ENCODE results near the gene PIK3R2.

The PIK3R2 gene

DNA sequence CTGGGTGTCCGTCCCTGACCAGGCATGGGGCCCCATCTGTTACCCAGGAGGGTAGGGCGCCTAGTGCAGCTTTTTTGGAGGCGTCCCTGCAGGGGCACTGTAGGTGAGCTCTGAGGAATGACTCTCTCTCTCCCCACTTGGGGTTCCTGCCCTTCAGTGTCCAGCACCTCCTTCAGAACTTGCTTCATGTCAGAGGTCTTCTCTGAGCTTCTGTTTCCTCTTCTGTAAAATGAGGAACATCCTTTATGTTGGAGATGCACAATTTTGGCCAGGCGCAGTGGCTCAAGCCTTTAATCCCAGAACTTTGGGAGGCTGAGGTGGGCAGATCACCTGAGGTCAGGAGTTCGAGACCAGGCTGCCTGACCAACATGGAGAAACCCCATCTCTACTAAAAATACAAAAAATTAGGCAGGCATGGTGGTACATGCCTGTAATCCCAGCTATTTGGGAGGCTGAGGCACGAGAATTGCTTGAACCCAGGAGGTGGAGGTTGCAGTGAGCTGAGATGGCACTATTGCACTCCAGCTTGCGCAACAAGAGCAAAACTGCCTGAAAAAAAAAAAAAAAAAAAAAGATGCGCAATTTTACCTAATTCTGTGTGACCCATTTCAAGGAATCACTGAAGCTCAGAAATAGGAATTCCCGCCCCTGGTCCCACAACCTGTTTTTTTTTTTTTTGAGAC is 15.2 kb upstream of the PIK3R2 start:
- H3K4me1 ChIP-seq (ENCODE audit: insufficient read depth, low read length, severe bottlenecking): no peaks in the 10 kb centered on the region
- peaks cover 71% of the 10 kb centered on the region for H3K36me3 ChIP-seq (ENCODE audit: insufficient read depth, low read length)
- no peaks in the 10 kb centered on the region for H4K20me1 ChIP-seq (ENCODE audit: insufficient read depth, low read length)
- H3K79me2 ChIP-seq (ENCODE audit: insufficient read depth, low read length): no peaks in the 10 kb centered on the region
- no peaks in the 10 kb centered on the region for H3K9me2 ChIP-seq (ENCODE audit: low read depth, low read length)
- no peak overlapping the region for H3K27ac ChIP-seq (ENCODE audit: low read depth, low read length, poor library complexity, severe bottlenecking)
- no peak overlapping the region for H3K4me2 ChIP-seq (ENCODE audit: low read length)
- H3K9ac ChIP-seq (ENCODE audit: low read length): no peak overlapping the region
- no peak overlapping the region for H3K4me3 ChIP-seq (ENCODE audit: low read depth, low read length, poor library complexity, severe bottlenecking)
- no peak for TF ChIP-seq EZH2 (IDR thresholded peaks at IDR 0.05; ENCODE audit: borderline replicate concordance, low read length)
- TF ChIP-seq, protein P1, sequence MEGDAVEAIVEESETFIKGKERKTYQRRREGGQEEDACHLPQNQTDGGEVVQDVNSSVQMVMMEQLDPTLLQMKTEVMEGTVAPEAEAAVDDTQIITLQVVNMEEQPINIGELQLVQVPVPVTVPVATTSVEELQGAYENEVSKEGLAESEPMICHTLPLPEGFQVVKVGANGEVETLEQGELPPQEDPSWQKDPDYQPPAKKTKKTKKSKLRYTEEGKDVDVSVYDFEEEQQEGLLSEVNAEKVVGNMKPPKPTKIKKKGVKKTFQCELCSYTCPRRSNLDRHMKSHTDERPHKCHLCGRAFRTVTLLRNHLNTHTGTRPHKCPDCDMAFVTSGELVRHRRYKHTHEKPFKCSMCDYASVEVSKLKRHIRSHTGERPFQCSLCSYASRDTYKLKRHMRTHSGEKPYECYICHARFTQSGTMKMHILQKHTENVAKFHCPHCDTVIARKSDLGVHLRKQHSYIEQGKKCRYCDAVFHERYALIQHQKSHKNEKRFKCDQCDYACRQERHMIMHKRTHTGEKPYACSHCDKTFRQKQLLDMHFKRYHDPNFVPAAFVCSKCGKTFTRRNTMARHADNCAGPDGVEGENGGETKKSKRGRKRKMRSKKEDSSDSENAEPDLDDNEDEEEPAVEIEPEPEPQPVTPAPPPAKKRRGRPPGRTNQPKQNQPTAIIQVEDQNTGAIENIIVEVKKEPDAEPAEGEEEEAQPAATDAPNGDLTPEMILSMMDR (IDR thresholded peaks at IDR 0.05; ENCODE audit: low read length): no peak
- H3K27me3 ChIP-seq (ENCODE audit: insufficient read depth, low read length): no peaks in the 10 kb centered on the region
- no peaks in the 10 kb centered on the region for H3F3A ChIP-seq (ENCODE audit: insufficient read depth, low read length)
- H3K9me3 ChIP-seq (ENCODE audit: low read length): no peaks in the 10 kb centered on the region
- H2AFZ ChIP-seq (ENCODE audit: low read length): no peak overlapping the region

DNA sequence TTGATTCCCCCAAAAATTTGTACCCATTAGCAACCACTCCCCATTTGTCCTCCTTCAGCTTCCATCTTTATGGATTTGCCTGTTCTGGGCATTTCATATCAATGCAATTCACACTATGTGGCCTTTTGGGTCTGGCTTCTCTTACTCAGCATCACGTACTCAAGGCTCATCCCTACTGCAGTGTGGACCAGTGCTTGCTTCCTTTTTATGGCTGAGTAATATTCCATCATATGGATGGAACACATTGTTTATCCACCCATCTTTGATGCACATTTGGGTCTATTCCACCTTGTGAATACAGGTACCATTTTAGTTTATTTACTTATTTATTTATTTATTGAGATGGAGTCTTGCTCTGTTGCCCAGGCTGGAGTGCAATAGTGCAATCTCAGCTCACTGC is 12.5 kb upstream of the PIK3R2 start:
- H3K36me3 ChIP-seq (ENCODE audit: insufficient read depth, low read length): peaks cover 72% of the 10 kb centered on the region

DNA sequence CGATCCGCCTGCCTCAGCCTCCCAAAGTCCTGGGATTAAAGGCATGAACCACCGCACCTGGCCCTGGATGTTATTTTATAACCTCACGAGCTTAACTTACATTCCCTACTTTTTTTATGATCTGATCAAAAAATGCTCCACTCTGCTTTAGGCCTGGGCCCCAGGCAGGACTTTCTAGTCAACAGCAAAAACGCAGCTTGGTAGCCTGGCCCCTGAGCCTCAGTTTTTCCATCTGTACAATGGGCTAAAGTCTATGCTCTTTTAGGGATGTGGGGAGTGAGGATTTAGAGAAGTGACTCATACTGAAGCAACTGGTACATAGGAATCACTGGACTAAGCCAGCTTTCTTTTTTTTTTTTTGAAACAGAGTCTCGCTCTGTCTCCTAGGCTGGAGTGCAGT is 11.9 kb upstream of the PIK3R2 start:
- H3K36me3 ChIP-seq (ENCODE audit: insufficient read depth, low read length): peaks cover 72% of the 10 kb centered on the region
- H3K79me2 ChIP-seq (ENCODE audit: insufficient read depth, low read length): no peaks in the 10 kb centered on the region
- H3K27ac ChIP-seq (ENCODE audit: low read depth, low read length, poor library complexity, severe bottlenecking): no peak overlapping the region
- H3K9me3 ChIP-seq (ENCODE audit: low read length): no peaks in the 10 kb centered on the region
- H3F3A ChIP-seq (ENCODE audit: insufficient read depth, low read length): no peaks in the 10 kb centered on the region
- H3K27me3 ChIP-seq (ENCODE audit: insufficient read depth, low read length): no peaks in the 10 kb centered on the region
- H3K9ac ChIP-seq (ENCODE audit: low read length): no peak overlapping the region
- H2AFZ ChIP-seq (ENCODE audit: low read length): no peak overlapping the region
- H3K4me2 ChIP-seq (ENCODE audit: low read length): no peak overlapping the region
- H3K4me3 ChIP-seq (ENCODE audit: low read depth, low read length, poor library complexity, severe bottlenecking): no peak overlapping the region
- no peaks in the 10 kb centered on the region for H3K9me2 ChIP-seq (ENCODE audit: low read depth, low read length)
- no peaks in the 10 kb centered on the region for H3K4me1 ChIP-seq (ENCODE audit: insufficient read depth, low read length, severe bottlenecking)
- no peaks in the 10 kb centered on the region for H4K20me1 ChIP-seq (ENCODE audit: insufficient read depth, low read length)
- no peak for TF ChIP-seq EZH2 (IDR thresholded peaks at IDR 0.05; ENCODE audit: borderline replicate concordance, low read length)
- TF ChIP-seq, protein P1 (IDR thresholded peaks at IDR 0.05; ENCODE audit: low read length): no peak

More for the DNA sequence above, 12.5 kb upstream of the PIK3R2 start:
- H3K9me3 ChIP-seq (ENCODE audit: low read length): no peaks in the 10 kb centered on the region
- no peak overlapping the region for H3K4me3 ChIP-seq (ENCODE audit: low read depth, low read length, poor library complexity, severe bottlenecking)
- H3K79me2 ChIP-seq (ENCODE audit: insufficient read depth, low read length): no peaks in the 10 kb centered on the region
- H3F3A ChIP-seq (ENCODE audit: insufficient read depth, low read length): no peaks in the 10 kb centered on the region
- H3K27me3 ChIP-seq (ENCODE audit: insufficient read depth, low read length): no peaks in the 10 kb centered on the region
- no peak overlapping the region for H3K9ac ChIP-seq (ENCODE audit: low read length)
- H4K20me1 ChIP-seq (ENCODE audit: insufficient read depth, low read length): no peaks in the 10 kb centered on the region
- TF ChIP-seq, protein P1 (IDR thresholded peaks at IDR 0.05; ENCODE audit: low read length): no peak
- no peak for TF ChIP-seq EZH2 (IDR thresholded peaks at IDR 0.05; ENCODE audit: borderline replicate concordance, low read length)
- no peaks in the 10 kb centered on the region for H3K9me2 ChIP-seq (ENCODE audit: low read depth, low read length)
- no peak overlapping the region for H3K27ac ChIP-seq (ENCODE audit: low read depth, low read length, poor library complexity, severe bottlenecking)
- H3K4me1 ChIP-seq (ENCODE audit: insufficient read depth, low read length, severe bottlenecking): no peaks in the 10 kb centered on the region
- no peak overlapping the region for H2AFZ ChIP-seq (ENCODE audit: low read length)
- H3K4me2 ChIP-seq (ENCODE audit: low read length): no peak overlapping the region

All from OCI-LY1 (cell line).